Measurements from ENCODE around the gene LAMC2.
A peak's percentile ranks its signal among the peaks of the same experiment; 100 is the strongest.

Gene LAMC2

GRCh38 chr1:183173828-183174227 is 12.2 kb upstream of the LAMC2 start:
- DNase-seq = no peak

- no peak for DNase-seq
Observed at GRCh38 chr1:183175631-183176030, 10.4 kb upstream of the LAMC2 start.

- no peak for DNase-seq
Observed at GRCh38 chr1:183178545-183178944, 7.5 kb upstream of the LAMC2 start.

GRCh38 chr1:183179033-183179432 is 7.0 kb upstream of the LAMC2 start:
- DNase-seq = no peak

- DNase-seq = no peak
Observed at GRCh38 chr1:183180218-183180617, 5.8 kb upstream of the LAMC2 start.

- DNase-seq = peak in 1 of 2 donors; percentile 8
Observed at GRCh38 chr1:183180634-183181056, 5.4 kb upstream of the LAMC2 start.

- DNase-seq = no peak
Observed at GRCh38 chr1:183186841-183187240, 777 bp downstream of the LAMC2 start.

- no peak for DNase-seq
Observed at GRCh38 chr1:183188240-183188639, 2.2 kb downstream of the LAMC2 start.

- no peak for DNase-seq
Observed at GRCh38 chr1:183191833-183192232, 5.8 kb downstream of the LAMC2 start.

- DNase-seq = no peak
Observed at GRCh38 chr1:183193963-183194525, 8.0 kb downstream of the LAMC2 start.

- peak in 1 of 2 donors; percentile 9 for DNase-seq
Observed at GRCh38 chr1:183194527-183195141, 8.6 kb downstream of the LAMC2 start.

- no peak for DNase-seq
Observed at GRCh38 chr1:183195142-183195574, 9.1 kb downstream of the LAMC2 start.

GRCh38 chr1:183197762-183198161 is 11.7 kb downstream of the LAMC2 start:
- no peak for DNase-seq

GRCh38 chr1:183198463-183198862 is 12.4 kb downstream of the LAMC2 start:
- no peak for DNase-seq

GRCh38 chr1:183199304-183199703 is 13.2 kb downstream of the LAMC2 start:
- DNase-seq = no peak

- DNase-seq = no peak
Observed at GRCh38 chr1:183200451-183200850, 14.4 kb downstream of the LAMC2 start.

GRCh38 chr1:183203094-183203493 is 17.0 kb downstream of the LAMC2 start:
- no peak for DNase-seq

- no peak for DNase-seq
Observed at GRCh38 chr1:183205196-183205781, 19.2 kb downstream of the LAMC2 start.

GRCh38 chr1:183206538-183207122 is 20.6 kb downstream of the LAMC2 start:
- DNase-seq = no peak

- no peak for DNase-seq
Observed at GRCh38 chr1:183209533-183210158, 23.6 kb downstream of the LAMC2 start.

- DNase-seq = no peak
Observed at GRCh38 chr1:183210681-183211080, 24.6 kb downstream of the LAMC2 start.

GRCh38 chr1:183212870-183213269 is 26.8 kb downstream of the LAMC2 start:
- DNase-seq = no peak
